ENCODE measurements around the gene MIS18A. TPM values are rescaled to one million over a fixed set of nuclear protein-coding genes. Genes with fewer than 3 reads are reported as not detected.

Gene MIS18A
- total RNA-seq, 6 experiments from 2014 or later: 1.2 to 5.1 (median 2.4) TPM

GRCh38 chr21:32282992-32283391 lies 4.1 kb upstream of the MIS18A start:
- Histone ChIP-seq H3K9me3 (no peaks in the 10 kb centered on the region), H3K4me1 (peaks cover 0 to 12% (median 3%) of the 10 kb centered on the region in 4 donors), H3K4me3 (no peak overlapping the region), H3K36me3 (no peaks in the 10 kb centered on the region), H3K27me3 (no peaks in the 10 kb centered on the region), H3K27ac (no peak overlapping the region)
- DNase-seq (no peak), ATAC-seq (no peak)
- no peak for TF ChIP-seq POLR2A (IDR thresholded peaks at IDR 0.05)
- TF ChIP-seq CTCF (IDR thresholded peaks at IDR 0.05): no peak
- intact Hi-C loops (cut with DNase I): no loop called here
- WGBS (ENCODE audit: insufficient coverage, low coverage, low lambda C conversion rate, missing lambda C conversion rate): 77% methylated on average over 3 of the region's 6 CpGs

GRCh38 chr21:32281531-32281930 lies 2.7 kb upstream of the MIS18A start:
- Histone ChIP-seq H3K27ac (no peak overlapping the region), H3K9me3 (no peaks in the 10 kb centered on the region), H3K36me3 (no peaks in the 10 kb centered on the region), H3K4me1 (peaks cover 0 to 18% (median 3%) of the 10 kb centered on the region in 4 donors), H3K4me3 (no peak overlapping the region), H3K27me3 (no peaks in the 10 kb centered on the region)
- no peak for TF ChIP-seq POLR2A (IDR thresholded peaks at IDR 0.05)
- TF ChIP-seq CTCF (IDR thresholded peaks at IDR 0.05): no peak
- ATAC-seq: no peak
- intact Hi-C loops (cut with DNase I): no loop called here
- 92% methylated on average over 2 of the region's 7 CpGs for WGBS (ENCODE audit: insufficient coverage, low coverage, low lambda C conversion rate, missing lambda C conversion rate)
- DNase-seq: no peak

- no peaks in the 10 kb centered on the region for H3K9me3 ChIP-seq
- DNase-seq: no peak
- intact Hi-C loops (cut with DNase I): no loop called here
- H3K27ac ChIP-seq: peak overlapping the region; percentile 17 to 29 (median 29)
- no peak for ATAC-seq
- no peaks in the 10 kb centered on the region for H3K27me3 ChIP-seq
- peaks cover 0 to 18% (median 3%) of the 10 kb centered on the region in 4 donors for H3K4me1 ChIP-seq
- H3K36me3 ChIP-seq: no peaks in the 10 kb centered on the region
- 19% methylated on average over 6 of the region's 10 CpGs for WGBS (ENCODE audit: insufficient coverage, low coverage, low lambda C conversion rate, missing lambda C conversion rate)
- TF ChIP-seq POLR2A (IDR thresholded peaks at IDR 0.05): no peak
- no peak for TF ChIP-seq CTCF (IDR thresholded peaks at IDR 0.05)
- H3K4me3 ChIP-seq: peak overlapping the region; percentile 69 to 90 (median 75)
Measured at GRCh38 chr21:32279377-32279680, 480 bp upstream of the MIS18A start.

GRCh38 chr21:32278103-32278502 lies 746 bp downstream of the MIS18A start:
- Histone ChIP-seq H3K4me3 (peak overlapping the region; percentile 69 to 90 (median 75)), H3K9me3 (no peaks in the 10 kb centered on the region), H3K27ac (no peak overlapping the region), H3K27me3 (no peaks in the 10 kb centered on the region), H3K36me3 (no peaks in the 10 kb centered on the region), H3K4me1 (peaks cover 0 to 18% (median 3%) of the 10 kb centered on the region in 4 donors)
- DNase-seq (no peak), ATAC-seq (no peak)
- TF ChIP-seq POLR2A (IDR thresholded peaks at IDR 0.05) (no peak), CTCF (IDR thresholded peaks at IDR 0.05) (no peak)
- intact Hi-C loops (cut with DNase I): no loop called here
- WGBS (ENCODE audit: insufficient coverage, low coverage, low lambda C conversion rate, missing lambda C conversion rate): 1% methylated on average over 9 of the region's 9 CpGs

GRCh38 chr21:32276671-32277070 lies 2.2 kb downstream of the MIS18A start:
- 48% methylated on average over 4 of the region's 4 CpGs for WGBS (ENCODE audit: insufficient coverage, low coverage, low lambda C conversion rate, missing lambda C conversion rate)

More at GRCh38 chr21:32276671-32277070, 2.2 kb downstream of the MIS18A start:
- Histone ChIP-seq H3K27me3 (no peaks in the 10 kb centered on the region), H3K27ac (no peak overlapping the region), H3K36me3 (no peaks in the 10 kb centered on the region), H3K9me3 (no peaks in the 10 kb centered on the region), H3K4me3 (no peak overlapping the region), H3K4me1 (peaks cover 0 to 18% (median 3%) of the 10 kb centered on the region in 4 donors)
- ATAC-seq: no peak
- DNase-seq: no peak
- intact Hi-C loops (cut with DNase I): no loop called here
- TF ChIP-seq CTCF (IDR thresholded peaks at IDR 0.05) (no peak), POLR2A (IDR thresholded peaks at IDR 0.05) (no peak)
